ENCODE data around the gene MEI1. TPM values are rescaled to one million over a fixed set of nuclear protein-coding genes. Genes with fewer than 3 reads are reported as not detected.

MEI1 gene
- total and polyA plus RNA-seq, 2 experiments from 2014 or later: 1.1 to 5.6 TPM

GRCh38 chr22:41818596-41818995 is 119.3 kb downstream of the MEI1 start:
- Histone ChIP-seq H3K36me3 (peaks cover 4% of the 10 kb centered on the region), H3K4me3 (no peak overlapping the region), H3K27me3 (no peaks in the 10 kb centered on the region), H3K4me1 (ENCODE audit: low read depth) (peaks cover 2% of the 10 kb centered on the region), H3K9me3 (ENCODE audit: low read depth) (no peaks in the 10 kb centered on the region), H3K27ac (no peak overlapping the region)
- DNase-seq (ENCODE audit: low read depth in 1 of 2, low spot score in 1 of 2): no peak
- no peak for TF ChIP-seq CTCF (IDR thresholded peaks at IDR 0.05; ENCODE audit: low read depth, low read length)

DNA sequence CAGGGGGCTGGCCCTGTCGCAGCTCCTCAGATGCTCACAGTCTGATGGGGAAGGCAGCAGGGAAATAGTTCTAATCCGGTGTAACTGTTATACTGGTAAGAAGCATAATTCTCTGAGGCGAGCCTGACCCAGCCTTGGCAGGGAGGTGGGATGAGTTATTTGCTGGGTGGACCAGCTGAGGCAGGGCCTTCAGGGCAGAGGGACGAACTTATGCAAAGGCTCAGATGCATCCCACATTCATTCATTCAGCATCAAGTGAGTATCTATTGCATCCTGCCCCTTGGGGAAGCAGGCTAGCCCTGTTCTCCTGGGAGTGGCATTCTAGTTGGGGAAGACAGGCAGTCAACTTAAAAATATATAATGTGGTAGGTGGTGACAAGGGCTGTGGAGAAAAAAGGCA is 120.0 kb downstream of the MEI1 start:
- no peak for TF ChIP-seq CTCF (IDR thresholded peaks at IDR 0.05; ENCODE audit: low read depth, low read length)
- Histone ChIP-seq H3K27me3 (no peaks in the 10 kb centered on the region), H3K4me1 (ENCODE audit: low read depth) (peaks cover 2% of the 10 kb centered on the region), H3K27ac (no peak overlapping the region), H3K36me3 (peaks cover 3% of the 10 kb centered on the region), H3K9me3 (ENCODE audit: low read depth) (no peaks in the 10 kb centered on the region), H3K4me3 (no peak overlapping the region)
- DNase-seq (ENCODE audit: low read depth in 1 of 2, low spot score in 1 of 2): no peak

- no peak overlapping the region for H3K4me3 ChIP-seq
- DNase-seq (ENCODE audit: low read depth in 1 of 2, low spot score in 1 of 2): no peak
- no peak for TF ChIP-seq CTCF (IDR thresholded peaks at IDR 0.05; ENCODE audit: low read depth, low read length)
- H3K4me1 ChIP-seq (ENCODE audit: low read depth): peaks cover 2% of the 10 kb centered on the region
- H3K36me3 ChIP-seq: peaks cover 3% of the 10 kb centered on the region
- no peak overlapping the region for H3K27ac ChIP-seq
- no peaks in the 10 kb centered on the region for H3K27me3 ChIP-seq
- no peaks in the 10 kb centered on the region for H3K9me3 ChIP-seq (ENCODE audit: low read depth)
Observed at GRCh38 chr22:41820447-41820846, 121.1 kb downstream of the MEI1 start.

- peaks cover 14% of the 10 kb centered on the region for H3K4me1 ChIP-seq (ENCODE audit: low read depth)
- peaks cover 3% of the 10 kb centered on the region for H3K36me3 ChIP-seq
- H3K27me3 ChIP-seq: no peaks in the 10 kb centered on the region
- no peak for DNase-seq (ENCODE audit: low read depth in 1 of 2, low spot score in 1 of 2)
- no peaks in the 10 kb centered on the region for H3K9me3 ChIP-seq (ENCODE audit: low read depth)
- no peak overlapping the region for H3K27ac ChIP-seq
- no peak for TF ChIP-seq CTCF (IDR thresholded peaks at IDR 0.05; ENCODE audit: low read depth, low read length)
- H3K4me3 ChIP-seq: no peak overlapping the region
Observed at GRCh38 chr22:41821471-41822316, 122.4 kb downstream of the MEI1 start.

DNA sequence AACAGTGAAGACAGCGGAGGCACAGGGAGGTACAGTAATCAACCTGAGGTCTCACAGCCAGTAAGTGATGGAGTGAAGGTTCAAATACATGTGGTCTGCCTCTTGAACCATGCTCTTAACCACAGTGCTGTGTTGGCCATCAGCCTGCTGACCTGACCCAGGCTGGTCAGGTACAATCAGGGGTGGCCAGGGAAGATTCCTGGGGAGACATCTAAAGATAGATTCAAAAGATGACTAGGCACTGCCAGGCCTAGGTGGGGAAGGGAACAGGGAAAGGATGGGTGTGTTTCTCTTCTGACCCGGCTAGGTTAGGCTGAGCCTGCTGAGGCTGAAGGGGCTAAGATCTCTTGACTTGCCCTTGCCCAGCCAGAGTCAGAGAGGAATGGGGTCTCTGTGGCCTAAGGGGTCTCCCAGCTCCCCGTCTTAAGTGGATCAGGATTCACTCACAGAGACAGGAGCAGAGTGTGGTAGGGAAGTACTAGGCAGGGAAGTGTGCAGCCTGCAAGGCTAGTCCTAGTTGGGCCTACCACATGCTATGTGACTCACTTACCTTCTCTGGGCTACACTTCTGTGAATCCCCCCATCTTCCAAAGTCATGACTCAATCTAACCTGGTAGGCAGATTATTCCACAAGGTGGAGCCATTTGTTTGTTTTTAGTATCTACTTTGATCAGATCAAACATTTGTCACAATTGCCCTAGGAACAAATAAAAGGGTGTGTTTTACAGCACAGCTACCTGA is 123.2 kb downstream of the MEI1 start:
- H3K4me1 ChIP-seq (ENCODE audit: low read depth): peaks cover 17% of the 10 kb centered on the region
- no peak overlapping the region for H3K4me3 ChIP-seq
- no peak overlapping the region for H3K27ac ChIP-seq
- H3K27me3 ChIP-seq: no peaks in the 10 kb centered on the region
- no peaks in the 10 kb centered on the region for H3K9me3 ChIP-seq (ENCODE audit: low read depth)
- TF ChIP-seq CTCF (IDR thresholded peaks at IDR 0.05; ENCODE audit: low read depth, low read length): peak; percentile 44
- H3K36me3 ChIP-seq: peaks cover 3% of the 10 kb centered on the region
- peak in 1 of 2 donors; percentile 63 for DNase-seq (ENCODE audit: low read depth in 1 of 2, low spot score in 1 of 2)
